Inflammatory macrophage treated with lipopolysaccharide for 1 hour (primary cell): ENCODE data around the gene LGI4.

Experiments used
- DNase-seq, 2 donors: peaks; one replicate each; pipeline ENCODE4 v3.0.0-alpha.2; 2020 to 2022

The LGI4 gene

GRCh38 chr19:35122687-35123551 is 11.9 kb downstream of the LGI4 start:
- DNase-seq: no peak

- peak in 1 of 2 donors; percentile 53 for DNase-seq
Measured at GRCh38 chr19:35120898-35121297, 14.0 kb downstream of the LGI4 start.

GRCh38 chr19:35120492-35120891 is 14.4 kb downstream of the LGI4 start:
- peak; percentile 88 to 97 for DNase-seq

GRCh38 chr19:35119578-35120155 is 15.2 kb downstream of the LGI4 start:
- DNase-seq: peak; percentile 29 to 53

GRCh38 chr19:35119091-35119490 is 15.8 kb downstream of the LGI4 start:
- no peak for DNase-seq

- DNase-seq: no peak
Measured at GRCh38 chr19:35118268-35119020, 16.4 kb downstream of the LGI4 start.

GRCh38 chr19:35117799-35118198 is 17.1 kb downstream of the LGI4 start:
- DNase-seq: no peak

GRCh38 chr19:35117116-35117515 is 17.7 kb downstream of the LGI4 start:
- DNase-seq: no peak

GRCh38 chr19:35116072-35116801 is 18.6 kb downstream of the LGI4 start:
- no peak for DNase-seq

- no peak for DNase-seq
Measured at GRCh38 chr19:35115177-35115951, 19.5 kb downstream of the LGI4 start, which contains the start of gene FXYD3. TSS of gene FXYD3 (plus strand) at chr19:35115823. CDS start at chr19:35119377, 3,554 bp downstream.

GRCh38 chr19:35114353-35115176 is 20.3 kb downstream of the LGI4 start:
- peak in 1 of 2 donors; percentile 70 for DNase-seq

- peak in 1 of 2 donors; percentile 25 for DNase-seq
Measured at GRCh38 chr19:35112995-35113688, 21.7 kb downstream of the LGI4 start.

GRCh38 chr19:35110974-35111373 is 23.9 kb downstream of the LGI4 start:
- no peak for DNase-seq

- DNase-seq: no peak
Measured at GRCh38 chr19:35109395-35110112, 25.3 kb downstream of the LGI4 start.

GRCh38 chr19:35108730-35109129 is 26.1 kb downstream of the LGI4 start:
- DNase-seq: no peak

- peak; percentile 75 to 86 for DNase-seq
Measured at GRCh38 chr19:35107545-35107944, 27.3 kb downstream of the LGI4 start.

- no peak for DNase-seq
Measured at GRCh38 chr19:35106898-35107541, 27.8 kb downstream of the LGI4 start.

- DNase-seq: no peak
Measured at GRCh38 chr19:35106291-35106583, 28.6 kb downstream of the LGI4 start.
